ENCODE measurements around the gene CLIP4.
"Not testable (repeated sequence)": the region's sequence is repeated elsewhere in the genome, so short reads cannot be mapped to it uniquely, and the experiment has no call there.

The CLIP4 gene

DNA sequence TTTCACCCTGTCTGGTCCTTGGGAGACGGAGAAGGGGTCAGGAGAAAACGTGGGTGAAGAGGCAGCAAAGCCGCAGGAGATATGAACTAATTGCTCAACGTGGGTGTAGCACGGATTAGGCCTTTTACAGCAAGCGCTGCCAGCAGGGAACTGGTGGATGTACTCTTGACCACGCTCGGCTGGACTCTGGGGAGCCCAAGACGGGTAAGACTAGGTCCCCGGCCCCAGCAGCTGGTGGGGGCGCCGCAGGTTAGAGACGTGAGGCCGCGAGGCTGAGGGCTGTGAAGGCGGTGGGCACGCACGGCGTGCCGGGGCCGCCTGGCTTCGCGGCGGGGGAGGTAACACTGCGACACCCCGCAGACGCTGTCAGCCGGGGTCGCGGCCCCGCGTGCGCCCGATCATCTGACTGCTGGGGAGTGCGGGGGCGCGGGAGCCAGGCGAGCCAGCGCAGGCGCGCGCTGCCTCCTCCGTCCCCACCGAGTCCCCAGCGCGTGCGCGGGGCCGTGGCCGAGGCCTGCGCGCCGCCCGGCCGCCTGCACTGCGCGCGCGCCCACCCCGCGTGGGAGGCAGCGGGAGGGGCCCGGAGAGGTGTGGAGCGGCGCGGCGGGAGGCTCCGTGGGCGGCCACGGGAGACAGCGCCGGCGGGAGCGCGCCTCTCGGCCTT is at the start of gene CLIP4:
Gene CLIP4, plus strand, starts transcription at position 470 of the 664 bp plus-strand sequence. CDS start 5,974 bp downstream, outside the sequence.
- peak; percentile 79 for DNase-seq

DNA sequence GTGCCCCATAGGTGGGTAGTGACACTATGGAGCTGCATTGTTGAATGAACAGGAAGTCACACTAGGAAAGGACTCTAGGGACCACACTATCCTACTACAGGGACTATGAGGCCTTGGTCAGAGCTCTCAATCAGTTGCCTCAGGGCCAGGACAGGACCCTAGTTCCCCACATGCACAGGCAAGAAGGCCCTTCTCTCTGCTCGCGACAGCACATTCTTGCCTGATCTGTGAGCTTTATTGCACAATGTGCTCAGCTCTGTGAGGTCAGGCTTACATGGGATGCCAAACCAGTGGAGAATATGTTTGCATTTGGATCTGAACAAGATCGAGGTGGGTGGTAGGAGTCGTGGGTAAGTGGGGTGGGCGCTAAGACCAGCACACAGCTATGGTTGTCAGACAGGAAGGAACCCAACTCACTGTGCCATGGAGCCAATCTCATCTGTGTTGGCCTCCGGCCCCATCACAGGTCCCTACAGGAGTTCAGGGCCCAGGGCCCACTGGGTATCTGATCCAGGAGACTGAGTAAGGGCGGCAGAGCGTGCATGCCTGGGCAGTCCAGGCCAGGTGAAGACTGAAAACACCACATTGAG is 48.8 kb upstream of the CLIP4 start:
- peak; percentile 83 for DNase-seq

DNA sequence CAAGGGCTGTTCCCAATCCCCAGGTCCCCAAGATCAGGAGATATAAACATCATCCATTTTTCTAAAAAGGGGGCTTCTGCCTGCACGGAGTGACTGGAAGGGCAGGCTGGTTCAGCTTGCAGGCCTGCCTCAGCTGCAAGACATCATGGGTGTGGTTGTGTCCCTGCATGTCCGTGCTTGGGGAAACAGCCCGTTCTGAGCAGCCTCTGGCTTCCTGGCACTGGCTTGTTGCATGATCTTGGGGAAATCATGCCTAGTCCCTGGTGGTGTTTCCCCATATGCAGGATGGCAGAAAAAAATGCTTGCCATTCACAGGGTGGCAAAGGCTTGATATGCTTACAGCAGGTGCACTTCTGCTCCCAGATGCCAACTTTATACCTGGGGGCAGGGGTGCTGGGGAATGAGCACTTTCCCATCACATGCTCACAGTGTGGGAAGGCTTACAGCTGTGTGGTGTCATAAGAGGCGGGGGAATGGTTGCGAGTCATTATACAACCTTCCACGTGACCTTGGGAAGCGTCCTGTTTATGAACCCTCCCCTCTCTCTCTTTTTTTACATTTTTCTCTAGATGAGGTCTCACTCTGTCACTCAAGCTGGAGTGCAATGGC is 48.1 kb upstream of the CLIP4 start:
- peak; percentile 85 for DNase-seq

DNA sequence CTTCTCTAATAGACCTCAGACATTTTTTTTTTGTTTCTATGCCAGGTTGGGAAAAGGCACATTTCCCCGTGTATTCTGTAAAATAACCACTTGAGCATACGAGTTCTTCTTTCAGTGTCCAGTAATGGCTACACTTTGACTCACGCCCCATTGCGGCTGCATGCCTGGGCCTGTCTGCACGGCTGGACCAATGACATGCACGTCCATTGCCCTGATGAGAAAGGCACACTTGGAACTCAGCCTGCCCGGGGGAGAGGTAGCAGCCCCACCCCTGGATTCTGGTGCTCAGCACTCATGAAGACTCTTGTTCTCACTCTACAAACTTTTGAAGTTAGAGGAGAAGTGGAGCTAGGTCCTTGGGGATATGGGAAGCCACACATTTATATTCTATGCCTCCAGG is 46.7 kb upstream of the CLIP4 start:
- no peak for DNase-seq

DNA sequence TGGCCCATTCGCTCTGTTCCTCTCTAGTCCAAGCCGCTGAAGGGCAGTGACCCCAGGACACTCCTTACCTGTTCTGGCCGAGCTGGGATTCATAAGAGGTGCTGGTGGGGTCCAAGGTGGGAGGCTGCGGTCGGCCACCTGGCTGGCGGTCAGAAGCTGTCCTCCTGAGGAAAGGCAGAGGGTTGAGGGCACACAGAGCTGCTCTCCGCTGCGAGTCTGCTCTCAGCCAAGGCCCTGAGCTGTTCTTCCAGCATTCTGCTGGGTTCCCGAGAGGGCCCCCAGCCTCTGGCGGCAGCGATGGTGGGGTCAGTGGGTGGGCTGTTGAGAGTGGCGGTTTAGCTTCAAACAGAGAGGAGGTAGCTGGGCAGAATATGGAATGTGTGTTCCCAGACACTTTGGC is 44.7 kb upstream of the CLIP4 start:
- DNase-seq = no peak

GRCh38 chr2:29071032-29071975 is 43.9 kb upstream of the CLIP4 start:
- no peak for DNase-seq

DNA sequence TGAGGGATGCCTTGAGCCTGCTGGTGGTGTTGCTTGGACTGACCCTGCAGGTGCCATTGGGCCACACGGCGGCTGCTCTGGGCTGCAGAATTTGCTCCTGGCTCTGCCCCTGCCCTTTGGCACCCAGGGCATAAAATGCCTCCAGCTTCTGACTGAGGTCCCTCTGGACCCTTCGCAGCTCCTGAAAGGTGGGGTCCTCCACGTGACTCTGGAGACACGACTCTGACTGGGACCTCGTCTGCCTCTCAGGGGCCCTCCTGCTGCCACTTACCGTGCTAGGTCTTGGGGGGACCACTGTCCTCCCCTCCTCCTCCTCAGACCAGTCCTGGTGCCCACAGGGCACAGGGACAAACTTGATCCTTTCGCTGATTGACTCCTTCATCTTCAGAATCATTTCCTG is 43.0 kb upstream of the CLIP4 start:
- DNase-seq = no peak

GRCh38 chr2:29072971-29073725 is 42.1 kb upstream of the CLIP4 start:
- DNase-seq = no peak

- peak; percentile 22 for DNase-seq
Measured at GRCh38 chr2:29073933-29074332, 41.3 kb upstream of the CLIP4 start.

DNA sequence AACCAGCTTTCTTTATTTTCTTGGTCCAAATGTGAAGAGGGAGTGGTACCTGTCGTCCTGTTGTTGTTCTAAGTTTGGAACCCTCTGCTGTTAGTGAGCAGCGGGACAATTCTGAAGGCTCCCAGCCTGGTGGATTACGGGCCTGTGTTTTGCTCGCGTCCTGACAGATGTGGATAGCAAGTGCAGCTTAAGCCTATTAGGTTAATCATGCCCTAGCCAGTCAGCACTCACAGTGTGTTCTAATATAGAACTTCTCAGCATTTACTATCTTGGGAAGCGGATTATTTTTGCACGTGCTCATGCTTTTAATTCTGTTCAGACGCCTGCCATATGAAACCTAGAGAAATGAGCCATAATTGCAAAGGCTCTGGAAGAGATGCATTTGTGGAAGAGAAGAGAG is 40.8 kb upstream of the CLIP4 start, which contains the start of gene PCARE:
Gene PCARE, minus strand, starts transcription at position 113 of the 400 bp plus-strand sequence. CDS start 262 bp downstream, outside the sequence.
- DNase-seq = no peak

DNA sequence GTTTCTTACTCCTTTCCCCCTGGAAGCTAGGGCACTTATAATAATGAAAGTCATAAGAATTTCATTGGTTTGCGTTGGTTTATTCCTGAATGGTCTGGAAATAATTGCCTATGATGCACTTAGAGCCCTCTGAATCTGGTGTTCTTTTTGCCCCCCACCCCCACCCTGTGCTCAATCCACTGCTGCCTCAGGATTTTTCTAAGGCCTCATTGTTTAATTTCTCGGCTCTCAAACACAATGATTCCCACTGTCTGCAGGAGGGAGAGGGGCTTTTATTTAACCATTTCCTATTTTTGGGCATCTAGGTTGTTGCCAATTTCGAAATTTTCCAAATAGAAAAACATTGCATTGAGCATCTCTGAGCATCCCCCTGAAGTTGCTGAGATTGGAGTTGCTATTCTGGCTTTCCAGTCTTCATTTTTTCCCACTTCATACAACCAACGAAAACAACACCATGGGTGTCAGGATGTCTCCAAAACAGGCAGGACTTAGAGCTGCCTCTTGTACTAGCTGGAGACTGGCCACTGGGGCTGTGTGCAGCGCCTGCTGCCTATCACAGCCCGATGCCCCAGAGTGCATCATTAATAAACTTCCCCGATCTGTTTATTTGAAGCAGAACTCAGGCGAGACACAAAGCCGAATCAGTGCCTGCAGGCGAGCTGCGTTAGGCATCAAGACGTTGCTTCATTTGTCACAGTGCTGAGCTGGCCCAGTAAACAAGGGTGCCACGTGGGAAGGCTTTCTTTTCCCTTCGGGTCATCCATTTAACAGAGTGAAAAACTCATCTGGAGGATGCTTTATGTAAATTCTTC is 39.1 kb upstream of the CLIP4 start:
- no peak for DNase-seq

DNA sequence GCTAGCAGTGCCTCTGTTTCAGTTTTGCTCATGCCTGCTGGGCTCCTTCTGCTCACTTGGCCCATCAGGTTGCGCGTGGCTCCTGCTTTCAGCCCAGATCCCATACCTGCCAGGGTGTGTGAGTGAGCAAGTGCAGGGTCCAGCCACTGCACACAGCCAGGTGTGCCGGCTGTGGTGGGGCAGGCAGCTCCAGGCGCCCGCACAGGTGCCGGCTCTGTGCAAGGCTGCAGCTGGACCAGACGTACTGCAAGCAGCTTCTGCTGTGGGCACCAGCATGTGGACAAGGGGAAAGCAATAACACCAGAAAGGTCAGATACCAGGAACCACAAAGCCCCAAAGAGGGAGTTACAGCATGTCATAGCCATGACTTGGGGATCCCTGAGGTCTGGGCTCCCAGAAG is 35.3 kb upstream of the CLIP4 start:
- DNase-seq = no peak

- DNase-seq = peak; percentile 97
Measured at GRCh38 chr2:29080886-29081743, 34.1 kb upstream of the CLIP4 start.

DNA sequence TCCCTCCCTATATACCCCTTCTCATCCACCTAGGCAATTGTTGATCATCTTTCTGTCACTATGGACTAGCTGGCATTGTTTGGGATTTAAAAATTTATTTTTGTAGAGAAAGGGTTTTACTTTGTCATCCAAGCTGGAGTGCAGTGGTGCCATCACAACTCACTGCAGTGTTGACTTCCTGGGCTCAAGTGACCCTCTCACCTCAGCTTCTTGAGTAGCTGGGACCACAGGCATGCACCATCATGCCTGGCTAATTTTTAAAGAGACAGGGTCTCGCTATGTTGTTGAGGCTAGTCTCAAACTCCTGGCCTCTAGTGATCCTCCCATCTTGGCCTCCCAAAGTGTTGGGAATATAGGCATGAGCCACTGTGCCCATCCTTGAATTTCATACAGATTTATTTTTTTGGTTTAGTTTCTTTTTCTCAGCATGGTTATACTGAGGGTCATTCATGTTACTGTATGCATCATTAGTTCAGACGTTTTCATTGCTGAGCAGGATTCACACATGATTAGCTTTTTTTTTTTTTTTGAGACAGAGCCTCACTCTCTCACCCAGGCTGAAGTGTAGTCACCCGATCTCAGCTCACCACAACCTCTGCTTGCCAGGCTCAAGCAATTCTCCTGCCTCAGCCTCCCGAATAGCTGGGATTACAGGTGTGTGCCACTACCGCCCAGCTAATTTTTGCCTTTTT is 32.3 kb upstream of the CLIP4 start:
- DNase-seq = no peak

DNA sequence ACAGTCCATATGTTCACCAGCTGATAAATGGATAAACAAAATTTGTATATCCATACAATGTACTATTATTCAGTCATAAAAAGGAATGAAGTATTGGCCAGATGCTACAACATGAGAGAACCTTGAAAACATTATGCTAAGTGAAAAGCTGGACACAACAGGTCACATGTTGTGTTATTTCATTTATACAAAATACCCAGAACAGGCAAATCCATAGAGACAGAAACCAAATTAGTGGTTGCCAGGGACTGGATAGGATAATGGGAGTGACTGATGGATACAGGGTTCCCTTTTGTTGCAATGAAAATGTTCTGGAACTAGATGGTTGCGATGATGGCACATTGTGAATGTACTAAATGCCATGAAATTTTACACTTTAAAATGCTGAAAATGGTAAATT is 30.7 kb upstream of the CLIP4 start:
- DNase-seq = no peak

DNA sequence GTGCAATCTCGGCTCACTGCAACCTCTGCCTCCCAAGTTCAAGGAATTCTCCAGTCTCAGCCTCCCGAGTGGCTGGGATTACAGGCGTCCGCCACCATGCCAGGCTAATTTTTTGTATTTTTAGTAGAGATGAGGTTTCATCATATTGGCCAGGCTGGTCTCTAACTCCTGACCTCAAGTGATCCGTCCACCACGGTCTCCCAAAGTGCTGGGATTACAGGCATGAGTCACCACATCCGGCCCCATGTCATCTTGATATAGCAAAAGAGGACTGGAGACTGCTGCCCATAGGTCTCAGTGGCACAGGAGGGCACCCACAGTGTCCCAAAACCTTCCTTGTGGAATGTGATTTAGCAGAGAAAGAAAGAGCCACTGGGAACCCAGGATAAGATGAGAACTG is 24.9 kb upstream of the CLIP4 start:
- not testable (repeated sequence) for DNase-seq

DNA sequence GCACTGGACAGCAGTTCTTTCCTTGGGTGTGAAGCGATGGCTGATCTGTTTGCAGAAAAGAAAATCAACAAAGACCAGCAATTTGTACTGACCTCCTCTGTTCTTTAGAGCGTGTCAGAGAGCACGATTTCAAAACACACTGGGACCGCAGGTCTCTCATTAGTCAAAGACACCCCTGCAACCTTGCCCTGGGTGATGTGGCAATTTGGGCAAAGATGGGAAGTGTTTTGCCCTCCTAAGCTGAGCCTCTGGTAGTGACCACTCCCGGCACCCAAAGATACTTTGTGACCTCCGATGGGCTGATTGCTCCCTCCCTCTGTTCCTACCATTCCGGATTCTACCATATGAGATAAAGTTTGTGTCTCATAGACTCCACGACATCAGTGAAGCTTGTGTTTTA is 18.2 kb upstream of the CLIP4 start:
- DNase-seq = no peak

- no peak for DNase-seq
Measured at GRCh38 chr2:29097569-29097968, 17.6 kb upstream of the CLIP4 start.

- no peak for DNase-seq
Measured at GRCh38 chr2:29100564-29100963, 14.7 kb upstream of the CLIP4 start.

- DNase-seq = no peak
Measured at GRCh38 chr2:29104688-29105087, 10.5 kb upstream of the CLIP4 start.

All from inflammatory macrophage treated with lipopolysaccharide for 4 hours (primary cell).